Cardiac fibroblast (primary cell): ENCODE data around the gene VPS25.
A peak's percentile ranks its signal among the peaks of the same experiment; 100 is the strongest.
"Not testable (repeated sequence)": the region's sequence is repeated elsewhere in the genome, so short reads cannot be mapped to it uniquely, and the experiment has no call there.

ENCODE experiments used
- DNase-seq, 2 donors: peaks; one replicate each; pipeline versions ENCODE4 v3.0.0 to v3.0.0-alpha.2; 2010; ENCODE audit warnings: low read depth in 2 of 2
- H3K4me3 ChIP-seq, 2 donors: replicated peaks in 1 of 2; 1 replicate in 1 of 2; 2 replicates in 1 of 2; pipeline ENCODE4 v1.5.1; 2011; ENCODE audit warnings: low read depth in 2 of 2, low read length in 2 of 2, mild to moderate bottlenecking in 2 of 2, moderate library complexity in 1 of 2
- CTCF ChIP-seq: IDR thresholded peaks from one replicate; pipeline ENCODE4 v1.5.1; 2011; ENCODE audit warnings: low read depth, mild to moderate bottlenecking, low read length, inconsistent platforms

Gene VPS25

DNA sequence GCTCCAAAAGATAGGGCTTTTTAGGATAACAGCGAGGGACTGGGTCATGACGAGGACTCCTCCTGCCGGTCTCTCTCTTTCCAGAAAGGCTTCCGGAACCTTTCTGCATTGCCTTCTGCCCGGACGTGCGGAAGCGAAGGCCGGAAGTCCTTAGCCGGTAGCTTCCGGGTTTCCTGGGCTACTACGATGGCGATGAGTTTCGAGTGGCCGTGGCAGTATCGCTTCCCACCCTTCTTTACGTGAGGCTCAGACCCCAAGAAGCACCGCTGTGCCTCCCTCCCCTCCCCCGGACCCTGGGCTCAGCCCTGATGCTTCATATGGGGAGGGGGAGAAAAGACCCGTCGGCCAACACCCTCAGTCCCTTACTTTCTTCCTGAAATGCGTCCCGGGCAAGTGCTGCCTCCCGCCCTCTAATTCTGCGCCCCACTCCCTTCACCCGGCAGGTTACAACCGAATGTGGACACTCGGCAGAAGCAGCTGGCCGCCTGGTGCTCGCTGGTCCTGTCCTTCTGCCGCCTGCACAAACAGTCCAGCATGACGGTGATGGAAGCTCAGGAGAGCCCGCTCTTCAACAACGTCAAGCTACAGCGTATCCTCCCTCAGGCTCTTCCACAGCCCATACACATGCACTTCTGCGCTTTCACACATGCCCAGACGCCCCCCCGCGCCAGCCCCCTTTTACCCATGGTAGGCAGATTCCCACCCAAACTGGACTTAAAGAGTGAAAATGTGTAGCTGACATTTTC is at the start of gene VPS25:
Gene VPS25, plus strand, starts transcription at position 160 of the 746 bp plus-strand sequence. Its CDS starts 27 bp downstream, at position 187.
- TF ChIP-seq CTCF = peak; percentile 25
- H3K4me3 ChIP-seq = peak within 1 kb of the TSS; percentile 72 to 92
- DNase-seq = peak; percentile 89 to 92

DNA sequence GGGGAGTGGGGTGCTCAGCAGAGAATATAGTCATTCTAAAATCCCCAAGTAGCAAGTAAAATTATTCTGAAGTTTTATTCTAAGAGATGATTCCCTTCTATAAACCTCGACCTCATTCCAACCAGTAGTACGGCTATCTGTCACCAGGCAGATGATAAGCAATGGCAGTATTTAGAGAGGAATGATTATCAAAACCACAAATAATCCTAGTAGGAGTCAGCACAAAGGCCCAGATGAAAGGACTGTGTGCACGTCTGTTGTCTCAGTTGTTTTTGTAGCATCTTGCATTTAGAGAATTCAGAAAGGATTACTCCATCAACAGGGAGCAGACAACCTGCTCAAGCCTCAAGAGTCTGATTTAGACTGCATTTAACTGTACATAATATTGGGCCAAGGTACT is 49.6 kb upstream of the VPS25 start:
- no peak for DNase-seq
- H3K4me3 ChIP-seq = no peak overlapping the region
- TF ChIP-seq CTCF = no peak

- H3K4me3 ChIP-seq = no peak overlapping the region
- no peak for DNase-seq
- no peak for TF ChIP-seq CTCF
These were observed 48.1 kb upstream of the VPS25 start for GRCh38 chr17:42725143-42725542.

DNA sequence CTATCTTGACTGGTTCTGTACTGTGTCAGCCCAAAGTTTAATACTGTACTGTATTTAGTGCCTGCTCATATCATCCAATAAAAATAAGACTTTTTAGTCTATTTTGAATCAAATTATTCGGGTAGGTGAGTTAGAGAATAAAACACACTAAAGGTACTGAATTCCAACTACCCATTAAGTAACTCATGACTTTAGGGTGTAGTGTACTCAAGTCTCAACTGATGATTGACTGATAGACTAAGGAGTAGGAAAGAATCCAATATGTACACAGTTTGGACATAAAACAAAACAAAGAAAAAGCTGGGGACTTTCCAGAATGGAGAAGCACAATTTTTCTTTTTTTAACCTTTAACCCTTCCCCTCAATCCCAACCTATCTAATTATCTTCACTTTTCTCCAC is 32.5 kb upstream of the VPS25 start:
- no peak overlapping the region for H3K4me3 ChIP-seq
- no peak for TF ChIP-seq CTCF

GRCh38 chr17:42742916-42743315 is 30.3 kb upstream of the VPS25 start:
- DNase-seq, H3K4me3 ChIP-seq: not testable (repeated sequence)

More for the DNA sequence above, 32.5 kb upstream of the VPS25 start:
- no peak for DNase-seq

- no peak for TF ChIP-seq CTCF
- no peak for DNase-seq
- H3K4me3 ChIP-seq = peak overlapping the region; percentile 66 to 78
These were observed 29.5 kb upstream of the VPS25 start for GRCh38 chr17:42743595-42744282.

- TF ChIP-seq CTCF = no peak
- DNase-seq = peak; percentile 44 to 59
- H3K4me3 ChIP-seq = peak overlapping the region; percentile 66 to 78
These were observed 28.9 kb upstream of the VPS25 start for GRCh38 chr17:42744283-42744805.
